IMR-90 (cell line): ENCODE data around the gene SHISA3. TPM values are rescaled to one million over a fixed set of nuclear protein-coding genes. Genes with fewer than 3 reads are reported as not detected.

Source experiments
- ATAC-seq: fragments of 200-7000 bp; cut with Tn5 transposase; 2 replicates; pipeline ENCODE4 v1.9.1; 2020; ENCODE audit warnings: low read depth, mild to moderate bottlenecking, moderate library complexity
- BruUV-seq: library from RNA; stranded (reverse); fragments of 400-500 nt; replicated peaks from 2 replicates; lab custom pipeline; 2021; lab: Mats Ljungman, UMichigan
- CTCF ChIA-PET: fragments of 300-600 bp; formaldehyde crosslinking; extraction: SDS; loops from one replicate; lab custom pipeline; 2021; ENCODE audit warnings: antibody characterized with exemption; lab: Yijun Ruan, JAX
- POLR2A ChIA-PET: fragments of 300-600 bp; sonication (Branson Sonifier 250); formaldehyde crosslinking; loops from one replicate; lab custom pipeline; 2022; ENCODE audit warnings: antibody characterized with exemption; ENCODE audit not compliant: unreplicated experiment; lab: Charles Lee
- DNase-seq: peaks from one replicate; pipeline ENCODE4 v3.0.0; 2013
- H2AFZ ChIP-seq: replicated peaks from 2 replicates; pipeline ENCODE3; 2013; ENCODE audit warnings: low read length, mild to moderate bottlenecking; ENCODE audit not compliant: poor library complexity
- H2AK5ac ChIP-seq: 2 replicates; pipeline ENCODE4 v1.6.1; 2013; ENCODE audit warnings: low read depth, low read length, inconsistent platforms
- H2AK9ac ChIP-seq: replicated peaks from 2 replicates; pipeline ENCODE3; 2013; ENCODE audit warnings: mild to moderate bottlenecking, low read depth, low read length, moderate library complexity; ENCODE audit not compliant: poor library complexity
- H2BK120ac ChIP-seq: 2 replicates; pipeline ENCODE4 v1.6.1; 2013; ENCODE audit warnings: low read depth, low read length, inconsistent platforms
- H2BK15ac ChIP-seq: 3 replicates; pipeline ENCODE4 v1.6.1; 2013; ENCODE audit warnings: low read depth, low read length, inconsistent platforms
- H2BK20ac ChIP-seq: 2 replicates; pipeline ENCODE4 v1.6.1; 2013; ENCODE audit warnings: low read depth, mild to moderate bottlenecking, inconsistent platforms, low read length, moderate library complexity
- H2BK5ac ChIP-seq: 2 replicates; pipeline ENCODE4 v1.6.1; 2013; ENCODE audit warnings: mild to moderate bottlenecking, low read depth, low read length, inconsistent platforms; ENCODE audit not compliant: poor library complexity, severe bottlenecking
- H3K14ac ChIP-seq: replicated peaks from 2 replicates; pipeline ENCODE4 v1.6.1; 2013; ENCODE audit warnings: low read depth, low read length, inconsistent platforms
- H3K18ac ChIP-seq: 2 replicates; pipeline ENCODE4 v1.6.1; 2013; ENCODE audit warnings: low read depth, low read length, control low read depth
- H3K23ac ChIP-seq: 2 replicates; pipeline ENCODE4 v1.6.1; 2013; ENCODE audit warnings: low read depth, low read length, inconsistent platforms
- H3K27ac ChIP-seq: 2 replicates; pipeline ENCODE4 v1.5.1; 2013; ENCODE audit warnings: mild to moderate bottlenecking, control low read depth, low read length; ENCODE audit not compliant: insufficient read depth
- H3K27me3 ChIP-seq: 2 replicates; pipeline ENCODE4 v1.6.1; 2013; ENCODE audit warnings: low read length; ENCODE audit not compliant: control insufficient read depth, insufficient read depth
- H3K36me3 ChIP-seq: 2 replicates; pipeline ENCODE4 v1.6.1; 2013; ENCODE audit warnings: low read length, mixed read lengths; ENCODE audit not compliant: control insufficient read depth, insufficient read depth
- H3K4ac ChIP-seq: 2 replicates; pipeline ENCODE4 v1.6.1; 2013; ENCODE audit warnings: low read depth, low read length, inconsistent platforms
- H3K4me1 ChIP-seq: 2 replicates; pipeline ENCODE4 v1.6.1; 2013; ENCODE audit warnings: low read length, mixed read lengths; ENCODE audit not compliant: control insufficient read depth, insufficient read depth
- H3K4me2 ChIP-seq: 2 replicates; pipeline ENCODE4 v1.6.1; 2013; ENCODE audit warnings: low read depth, mild to moderate bottlenecking, control low read depth, low read length, moderate library complexity
- H3K4me3 ChIP-seq: 2 replicates; pipeline ENCODE4 v1.5.1; 2013; ENCODE audit warnings: low read depth, mild to moderate bottlenecking, control low read depth, low read length, moderate library complexity; ENCODE audit not compliant: insufficient read depth
- H3K56ac ChIP-seq: 2 replicates; pipeline ENCODE4 v1.6.1; 2013; ENCODE audit warnings: low read length, inconsistent platforms; ENCODE audit not compliant: insufficient read depth; ENCODE audit errors: extremely low read depth
- H3K79me1 ChIP-seq, 2 experiments: 2 replicates each; pipeline ENCODE4 v1.6.1; 2013; ENCODE audit warnings: low read length in 2 of 2, inconsistent platforms in 1 of 2, low read depth in 1 of 2
- H3K9ac ChIP-seq: 2 replicates; pipeline ENCODE4 v1.6.1; 2013; ENCODE audit warnings: low read depth, low read length, control low read depth
- H3K9me1 ChIP-seq: 2 replicates; pipeline ENCODE4 v1.6.1; 2013; ENCODE audit warnings: low read length, inconsistent platforms; ENCODE audit not compliant: insufficient read depth
- H3K9me3 ChIP-seq: 2 replicates; pipeline ENCODE4 v1.6.1; 2013; ENCODE audit warnings: low read length; ENCODE audit not compliant: control insufficient read depth, insufficient read depth
- H4K20me1 ChIP-seq: 2 replicates; pipeline ENCODE4 v1.6.1; 2013; ENCODE audit warnings: low read length, inconsistent platforms; ENCODE audit not compliant: insufficient read depth
- H4K5ac ChIP-seq: 2 replicates; pipeline ENCODE4 v1.6.1; 2013; ENCODE audit warnings: mild to moderate bottlenecking, low read depth, low read length, control low read depth
- H4K8ac ChIP-seq, 2 experiments: 2 replicates each; pipeline ENCODE4 v1.6.1; 2013; ENCODE audit warnings: low read depth in 2 of 2, low read length in 2 of 2, control low read depth in 1 of 2, inconsistent platforms in 1 of 2
- H4K91ac ChIP-seq: 2 replicates; pipeline ENCODE4 v1.6.1; 2013; ENCODE audit warnings: low read depth, low read length, inconsistent platforms; ENCODE audit not compliant: insufficient read depth
- BHLHE40 ChIP-seq: fragments of 150-350 bp; IDR thresholded peaks from 2 replicates; pipeline ENCODE4 v1.6.1; 2016; ENCODE audit warnings: mild to moderate bottlenecking, low read depth, low read length
- CHD1 ChIP-seq: IDR thresholded peaks from 2 replicates; pipeline ENCODE4 v1.6.1; 2012; ENCODE audit warnings: low read depth, low read length, improper control_type of control experiment
- FOS ChIP-seq: fragments of 150-350 bp; IDR thresholded peaks from 2 replicates; pipeline ENCODE4 v1.6.1; 2016; ENCODE audit warnings: low read depth, low read length
- MAFK ChIP-seq: IDR thresholded peaks from 2 replicates; pipeline ENCODE4 v1.6.1; 2012; ENCODE audit warnings: low read depth, low read length, improper control_type of control experiment
- MAZ ChIP-seq: IDR thresholded peaks from 2 replicates; pipeline ENCODE4 v1.6.1; 2012; ENCODE audit warnings: low read depth, mild to moderate bottlenecking, low read length, improper control_type of control experiment, moderate library complexity, borderline replicate concordance
- MXI1 ChIP-seq: IDR thresholded peaks from 2 replicates; pipeline ENCODE4 v1.6.1; 2012; ENCODE audit warnings: low read depth, mild to moderate bottlenecking, low read length, moderate library complexity, borderline replicate concordance
- NFE2L2 ChIP-seq: fragments of 150-350 bp; IDR thresholded peaks from 2 replicates; pipeline ENCODE4 v1.6.1; 2016; ENCODE audit warnings: low read depth, mild to moderate bottlenecking, low read length
- POLR2A ChIP-seq: IDR thresholded peaks from 2 replicates; pipeline ENCODE4 v1.6.1; 2012; ENCODE audit warnings: mild to moderate bottlenecking, low read depth, low read length
- RAD21 ChIP-seq: IDR thresholded peaks from 2 replicates; pipeline ENCODE4 v1.6.1; 2012; ENCODE audit warnings: low read length, improper control_type of control experiment
- RCOR1 ChIP-seq: IDR thresholded peaks from 2 replicates; pipeline ENCODE4 v1.6.1; 2012; ENCODE audit warnings: mild to moderate bottlenecking, low read length, improper control_type of control experiment; ENCODE audit not compliant: insufficient replicate concordance
- RFX5 ChIP-seq: IDR thresholded peaks from 2 replicates; pipeline ENCODE4 v1.8.0; 2012; ENCODE audit warnings: low read depth, mild to moderate bottlenecking, low read length, moderate library complexity
- SMC3 ChIP-seq: fragments of 150-350 bp; IDR thresholded peaks from 2 replicates; pipeline ENCODE4 v1.6.1; 2016; ENCODE audit warnings: low read depth, mild to moderate bottlenecking, antibody characterized with exemption, low read length, moderate library complexity
- WGBS, 2 experiments: methylation state at CpG; one replicate each; pipeline versions ENCODE4 v1.1.5 to v1.1.7; 2013; ENCODE audit warnings: missing lambda C conversion rate in 2 of 2; ENCODE audit not compliant: insufficient read length in 1 of 2; ENCODE audit errors: extremely low coverage in 2 of 2; 5-methylcytosine and 5-hydroxymethylcytosine counted together
- dilution Hi-C: fragments of 300-500 bp; cut with HindIII; formaldehyde crosslinking; loops from one replicate; pipeline ENCODE4 v1.14.3; 2018; ENCODE audit warnings: low sequenced_read_pairs; ENCODE audit not compliant: unreplicated experiment
- in situ Hi-C: fragments of 300-500 bp; cut with MboI; formaldehyde crosslinking; loops from 3 replicates; pipeline ENCODE4 v1.14.3; 2019; ENCODE audit warnings: low sequenced_read_pairs, inconsistent platforms, mixed read lengths
- intact Hi-C: fragments of 100-400 bp; cut with micrococcal nuclease; formaldehyde crosslinking; loops from 2 replicates; pipeline ENCODE4 v1.10.0; 2022
- polyA plus RNA-seq, 3 experiments: library from polyadenylated mRNA; depleted of rRNA; stranded (reverse); fragments of >200 nt; gene quantifications; 2 replicates each; pipeline ENCODE4 v1.2.3, GENCODE V29; 2012; ENCODE audit warnings: low replicate concordance in 1 of 3
- total RNA-seq: library from RNA; depleted of rRNA; stranded (reverse); fragments of >200 nt; gene quantifications from 2 replicates; pipeline ENCODE4 v1.2.3, GENCODE V29; 2012
- TF ChIP-seq, protein P1 (sequence below): fragments of 150-350 bp; IDR thresholded peaks from 2 replicates; pipeline ENCODE4 v1.6.1; 2017; ENCODE audit warnings: mild to moderate bottlenecking, antibody characterized with exemption, low read length, low read depth
- TF ChIP-seq, protein P2 (sequence below): fragments of 150-350 bp; IDR thresholded peaks from 2 replicates; pipeline ENCODE4 v1.6.1; 2016; ENCODE audit warnings: low read depth, mild to moderate bottlenecking, low read length, moderate library complexity, borderline replicate concordance

Gene SHISA3
- total and polyA plus RNA-seq, 2 of the 4 experiments (the other 2 are of a cell fraction), result 0.18 to 0.77 TPM

DNA sequence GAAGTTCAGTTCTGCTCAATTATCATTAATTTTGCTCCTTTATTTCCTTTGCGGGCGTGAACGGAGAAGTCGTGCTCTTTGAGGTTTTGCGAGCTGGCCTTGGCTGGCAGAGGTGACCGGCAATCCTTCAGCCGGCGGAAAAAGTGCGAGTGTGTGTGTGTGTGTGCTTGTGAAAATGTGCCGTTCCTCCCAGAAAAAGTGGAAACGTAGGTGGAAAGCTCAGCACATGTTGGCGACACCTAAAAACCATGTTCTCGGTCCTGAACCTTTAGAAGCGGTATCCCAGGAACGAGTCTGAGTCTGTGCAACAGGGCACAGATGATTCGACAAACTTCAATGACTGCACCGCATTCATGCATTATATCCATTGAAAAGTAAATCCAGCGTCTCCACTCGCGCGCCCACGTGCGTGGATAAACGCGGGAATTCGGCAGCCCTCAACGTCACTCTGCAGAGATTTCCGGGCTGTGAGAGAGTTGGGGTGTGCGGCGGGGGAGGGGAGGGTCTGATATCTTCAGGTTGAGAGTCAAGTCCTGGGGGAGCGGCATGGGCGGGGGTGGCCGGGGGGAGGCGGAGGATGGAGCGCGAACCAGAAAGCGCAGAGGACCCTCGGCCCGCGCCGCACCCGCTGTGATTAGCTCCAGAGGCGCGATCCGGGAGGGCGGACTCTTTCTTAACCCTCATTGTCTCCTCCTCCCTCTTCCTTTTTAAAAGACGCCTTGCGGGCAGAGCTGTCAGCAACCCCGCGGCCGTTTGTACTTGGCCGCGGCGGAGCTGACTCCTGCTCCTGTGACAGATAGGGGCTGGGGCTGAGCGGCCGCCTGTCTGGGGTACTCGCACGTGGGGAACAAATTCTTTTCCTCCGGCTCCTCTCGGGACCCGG lies at the start of gene SHISA3 (continued):
- TF ChIP-seq POLR2A, result no peak
- TF ChIP-seq RCOR1, result no peak
- TF ChIP-seq RAD21, result no peak
- TF ChIP-seq NFE2L2, result no peak

DNA sequence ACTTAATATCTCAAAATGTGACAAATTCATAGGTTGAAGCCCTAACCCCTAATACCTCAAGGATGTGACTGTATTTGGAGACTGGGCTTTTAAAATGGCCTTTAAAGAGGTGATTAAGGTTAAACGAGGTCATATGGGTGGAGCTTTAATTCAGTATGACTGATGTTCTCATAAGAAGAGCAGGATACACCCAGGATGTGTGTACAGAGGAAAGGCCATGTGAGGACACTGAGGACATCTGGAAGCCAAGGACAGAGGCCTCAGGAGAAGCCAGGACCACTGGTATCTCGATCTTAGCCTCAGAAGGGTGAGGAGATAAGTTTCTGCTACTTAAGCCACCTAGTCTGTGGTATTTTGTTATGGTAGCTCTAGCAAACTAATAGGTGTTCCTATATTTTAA lies 49.0 kb upstream of the SHISA3 start:
- no peak overlapping the region for H2AK9ac ChIP-seq
- H3K56ac ChIP-seq, result no peak overlapping the region
- no peaks in the 10 kb centered on the region for H3K4me1 ChIP-seq
- no peak overlapping the region for H2AFZ ChIP-seq
- dilution Hi-C loops (no loop called here), intact Hi-C loops (no loop called here), in situ Hi-C loops (no loop called here)
- H4K5ac ChIP-seq, result no peak overlapping the region
- H4K91ac ChIP-seq, result no peak overlapping the region
- H3K36me3 ChIP-seq, result no peaks in the 10 kb centered on the region
- no TSS peak for BruUV-seq
- no peak overlapping the region for H4K8ac ChIP-seq
- H2BK120ac ChIP-seq, result no peak overlapping the region
- H3K23ac ChIP-seq, result no peak overlapping the region
- H3K9me1 ChIP-seq, result no peaks in the 10 kb centered on the region
- no peak overlapping the region for H3K9ac ChIP-seq
- DNase-seq, result no peak
- H2AK5ac ChIP-seq, result no peak overlapping the region
- H3K4me2 ChIP-seq, result no peak overlapping the region
- no peak overlapping the region for H2BK20ac ChIP-seq
- H4K20me1 ChIP-seq, result no peaks in the 10 kb centered on the region
- H3K27ac ChIP-seq, result no peak overlapping the region
- ATAC-seq, result no peak
- ChIA-PET POLR2A (no interaction called here), CTCF (no interaction called here)
- no peaks in the 10 kb centered on the region for H3K79me1 ChIP-seq
- H3K4me3 ChIP-seq, result no peak overlapping the region
- no peak overlapping the region for H3K4ac ChIP-seq
- H3K27me3 ChIP-seq, result no peaks in the 10 kb centered on the region
- 80% methylated on average over 1 of the region's 2 CpGs; no CpG with 5 or more reads in 1 of the 2 experiments for WGBS, 2 experiments
- no peak overlapping the region for H3K18ac ChIP-seq
- H2BK15ac ChIP-seq, result no peak overlapping the region
- no peaks in the 10 kb centered on the region for H3K9me3 ChIP-seq
- no peak overlapping the region for H2BK5ac ChIP-seq
- no peak overlapping the region for H3K14ac ChIP-seq
- TF ChIP-seq MAFK, result no peak
- no peak for TF ChIP-seq RFX5
- no peak for TF ChIP-seq NFE2L2
- TF ChIP-seq RCOR1, result no peak
- TF ChIP-seq, protein P1, sequence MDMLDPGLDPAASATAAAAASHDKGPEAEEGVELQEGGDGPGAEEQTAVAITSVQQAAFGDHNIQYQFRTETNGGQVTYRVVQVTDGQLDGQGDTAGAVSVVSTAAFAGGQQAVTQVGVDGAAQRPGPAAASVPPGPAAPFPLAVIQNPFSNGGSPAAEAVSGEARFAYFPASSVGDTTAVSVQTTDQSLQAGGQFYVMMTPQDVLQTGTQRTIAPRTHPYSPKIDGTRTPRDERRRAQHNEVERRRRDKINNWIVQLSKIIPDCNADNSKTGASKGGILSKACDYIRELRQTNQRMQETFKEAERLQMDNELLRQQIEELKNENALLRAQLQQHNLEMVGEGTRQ, result no peak
- TF ChIP-seq MAZ, result no peak
- TF ChIP-seq, protein P2, sequence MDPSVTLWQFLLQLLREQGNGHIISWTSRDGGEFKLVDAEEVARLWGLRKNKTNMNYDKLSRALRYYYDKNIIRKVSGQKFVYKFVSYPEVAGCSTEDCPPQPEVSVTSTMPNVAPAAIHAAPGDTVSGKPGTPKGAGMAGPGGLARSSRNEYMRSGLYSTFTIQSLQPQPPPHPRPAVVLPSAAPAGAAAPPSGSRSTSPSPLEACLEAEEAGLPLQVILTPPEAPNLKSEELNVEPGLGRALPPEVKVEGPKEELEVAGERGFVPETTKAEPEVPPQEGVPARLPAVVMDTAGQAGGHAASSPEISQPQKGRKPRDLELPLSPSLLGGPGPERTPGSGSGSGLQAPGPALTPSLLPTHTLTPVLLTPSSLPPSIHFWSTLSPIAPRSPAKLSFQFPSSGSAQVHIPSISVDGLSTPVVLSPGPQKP, result no peak
- no peak for TF ChIP-seq BHLHE40
- TF ChIP-seq CHD1, result no peak
- TF ChIP-seq FOS, result no peak
- TF ChIP-seq MXI1, result no peak
- TF ChIP-seq POLR2A, result no peak
- no peak for TF ChIP-seq SMC3
